NCI-H345 treated with DMSO at 0.1 percent for 48 hours (cell line): Measurements from ENCODE around the gene MORN3.

Experiments
- DNase-seq: peaks from one replicate; lab custom pipeline; 2025; ENCODE audit not compliant: unreplicated experiment; lab: John Stamatoyannopoulos, UW

MORN3 gene

DNA sequence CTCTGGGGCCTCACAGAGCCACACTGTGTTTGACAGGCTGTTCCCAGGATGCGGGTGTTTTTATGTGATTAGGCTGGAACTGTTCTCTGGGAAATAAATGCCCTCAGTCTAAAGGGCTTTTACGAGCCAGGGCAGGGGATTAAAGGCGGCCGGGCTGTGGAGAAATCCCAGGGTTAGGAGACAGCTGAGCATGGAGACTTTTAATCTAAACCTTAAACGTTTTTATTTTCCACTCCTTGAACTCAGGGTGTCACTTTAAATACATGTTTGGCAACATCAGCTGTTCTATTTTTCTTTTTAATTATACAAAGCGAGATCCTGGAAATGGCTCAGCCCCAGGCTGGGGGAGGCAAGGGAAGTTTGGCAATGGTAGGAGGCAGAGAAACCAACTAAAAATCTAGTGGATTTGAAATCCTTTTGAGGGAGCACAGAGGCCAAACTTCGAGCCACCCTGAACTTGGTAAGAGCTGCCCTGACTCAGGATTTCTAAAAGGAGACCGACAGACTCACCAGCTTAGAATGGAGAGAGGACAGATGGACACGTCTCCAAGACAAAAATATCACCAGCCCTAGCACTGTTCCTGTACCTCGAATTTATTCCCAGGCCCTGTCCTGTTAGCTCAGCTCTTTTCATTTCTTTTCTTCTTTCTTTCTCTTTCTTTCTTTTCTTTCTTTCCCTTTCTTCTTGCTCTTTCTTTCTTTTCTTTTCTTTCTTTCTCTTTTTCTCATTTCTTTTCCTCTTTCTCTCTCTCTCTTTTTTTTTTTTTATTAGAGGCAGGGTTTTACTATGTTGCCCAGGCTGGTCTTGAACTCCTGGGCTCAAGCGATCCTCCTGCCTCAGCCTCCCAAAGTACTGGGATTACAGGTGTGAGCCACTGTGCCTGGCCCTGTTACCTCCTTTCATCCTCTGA is 59.0 kb downstream of the MORN3 start:
- DNase-seq, result no peak

- no peak for DNase-seq
Measured at GRCh38 chr12:121608301-121608700, 61.2 kb downstream of the MORN3 start.

DNA sequence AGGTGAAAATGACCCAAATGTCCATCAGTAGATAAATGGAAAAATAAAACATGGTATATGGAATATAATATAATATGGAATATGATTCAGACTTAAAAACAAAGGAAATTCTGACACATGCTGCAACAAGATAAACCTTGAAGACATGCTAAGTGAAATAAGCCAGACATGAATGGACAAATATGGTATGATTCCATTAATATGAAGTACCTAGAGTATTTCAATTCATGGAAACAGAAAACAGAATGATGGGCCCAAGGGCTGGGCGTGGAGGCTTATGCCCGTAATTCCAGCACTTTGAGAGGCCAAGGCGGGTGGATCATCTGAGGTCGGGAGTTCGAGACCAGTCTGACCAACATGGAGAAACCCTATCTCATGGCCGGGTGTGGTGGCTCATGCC is 65.9 kb downstream of the MORN3 start:
- DNase-seq, result no peak

GRCh38 chr12:121602766-121603165 is 66.7 kb downstream of the MORN3 start:
- no peak for DNase-seq

GRCh38 chr12:121600702-121601336 is 68.6 kb downstream of the MORN3 start:
- DNase-seq, result no peak
